Keratinocyte (primary cell): Measurements from ENCODE around the gene BRPF3. TPM values are rescaled to one million over a fixed set of nuclear protein-coding genes. Genes with fewer than 3 reads are reported as not detected.

Source experiments
- DNase-seq: peaks from one replicate; pipeline ENCODE4 v3.0.0-alpha.2; 2011; ENCODE audit warnings: low read depth, missing footprints, low spot score
- FAIRE-seq: peaks from 2 replicates; lab custom pipeline; 2011; peaks lifted over from hg19 to GRCh38; lab: Jason Lieb, UNC
- H2AFZ ChIP-seq: 2 replicates; pipeline ENCODE4 v1.6.0; 2012; ENCODE audit warnings: low read length, control low read depth, inconsistent platforms; ENCODE audit not compliant: control insufficient read depth
- H3K27ac ChIP-seq: 2 replicates; pipeline ENCODE4 v1.5.1; 2011; ENCODE audit warnings: low read length; ENCODE audit not compliant: control insufficient read depth, insufficient read depth
- H3K27me3 ChIP-seq: 3 replicates; pipeline ENCODE4 v1.6.0; 2011; ENCODE audit warnings: low read length; ENCODE audit not compliant: control insufficient read depth, insufficient read depth; ENCODE audit errors: extremely low read depth
- H3K36me3 ChIP-seq, 2 experiments: 2 replicates in 1 of 2; 3 replicates in 1 of 2; pipeline ENCODE4 v1.5.1; 2011; ENCODE audit warnings: low read length in 2 of 2, mild to moderate bottlenecking in 1 of 2; ENCODE audit not compliant: control insufficient read depth in 2 of 2, insufficient read depth in 2 of 2; ENCODE audit errors: extremely low read depth in 1 of 2
- H3K4me1 ChIP-seq: 3 replicates; pipeline ENCODE4 v1.5.1; 2011; ENCODE audit warnings: low read length; ENCODE audit not compliant: control insufficient read depth, insufficient read depth; ENCODE audit errors: extremely low read depth
- H3K4me2 ChIP-seq: 3 replicates; pipeline ENCODE4 v1.6.0; 2011; ENCODE audit warnings: low read depth, low read length; ENCODE audit not compliant: control insufficient read depth, insufficient read depth; ENCODE audit errors: extremely low read depth
- H3K4me3 ChIP-seq, 3 experiments: fragments of 200-600 bp in 1 of 3; sonication (generic) in 1 of 3; 2 replicates in 2 of 3; 3 replicates in 1 of 3; pipeline ENCODE4 v1.5.1; 2011 to 2016; ENCODE audit warnings: low read length in 3 of 3, mild to moderate bottlenecking in 3 of 3, control low read depth in 2 of 3, inconsistent platforms in 1 of 3, low read depth in 1 of 3, mixed read lengths in 1 of 3, mixed run types in 1 of 3, moderate library complexity in 1 of 3; ENCODE audit not compliant: control insufficient read depth in 2 of 3, insufficient read depth in 2 of 3; ENCODE audit errors: extremely low read depth in 1 of 3
- H3K79me2 ChIP-seq: 2 replicates; pipeline ENCODE4 v1.6.0; 2012; ENCODE audit warnings: low read length; ENCODE audit not compliant: control insufficient read depth, insufficient read depth
- H3K9ac ChIP-seq: 3 replicates; pipeline ENCODE4 v1.6.0; 2011; ENCODE audit warnings: low read length; ENCODE audit not compliant: control insufficient read depth, insufficient read depth; ENCODE audit errors: extremely low read depth
- H3K9me1 ChIP-seq: 3 replicates; pipeline ENCODE4 v1.6.0; 2011; ENCODE audit warnings: low read length; ENCODE audit not compliant: control insufficient read depth, insufficient read depth; ENCODE audit errors: extremely low read depth
- H3K9me3 ChIP-seq: 2 replicates; pipeline ENCODE4 v1.5.1; 2012; ENCODE audit warnings: low read depth, low read length; ENCODE audit not compliant: control insufficient read depth
- H4K20me1 ChIP-seq: 3 replicates; pipeline ENCODE4 v1.6.0; 2011; ENCODE audit warnings: low read length; ENCODE audit not compliant: control insufficient read depth, insufficient read depth; ENCODE audit errors: extremely low read depth
- CTCF ChIP-seq, 3 experiments: IDR thresholded peaks in 1 of 3; conservative IDR thresholded peaks in 1 of 3; optimal IDR thresholded peaks in 1 of 3; 2 replicates in 2 of 3; 3 replicates in 1 of 3; pipeline versions ENCODE3 to v1.5.1; 2011; ENCODE audit warnings: low read length in 3 of 3, mild to moderate bottlenecking in 3 of 3, moderate library complexity in 2 of 3, control low read depth in 1 of 3, inconsistent platforms in 1 of 3; ENCODE audit not compliant: insufficient read depth in 2 of 3; ENCODE audit errors: extremely low read depth in 1 of 3
- EZH2 ChIP-seq: IDR thresholded peaks from one replicate; pipeline ENCODE4 v1.6.1; 2012; ENCODE audit warnings: inconsistent platforms, mild to moderate bottlenecking, low read length, moderate library complexity
- dilution Hi-C: fragments of 300-500 bp; cut with MboI; formaldehyde crosslinking; loops from one replicate; pipeline ENCODE4 v1.7.0; 2020; ENCODE audit warnings: low sequenced_read_pairs; ENCODE audit not compliant: extremely low pct_ligation_motif_present
- polyA plus RNA-seq, 5 experiments: library from polyadenylated mRNA; depleted of rRNA in 3 of 5; stranded (reverse) in 3 of 5; stranded (forward) in 1 of 5; unstranded in 1 of 5; fragments of >200 nt; gene quantifications; 1 replicate in 1 of 5; 2 replicates in 3 of 5; 3 replicates in 1 of 5; pipeline versions ENCODE4 v1.2.1 to v1.2.3, GENCODE V29; 2011 to 2012; ENCODE audit warnings: missing spikeins in 2 of 5, low read depth in 1 of 5, low replicate concordance in 1 of 5

BRPF3 gene
- polyA plus RNA-seq, 1 donor (not counting 4 experiments of a cell fraction or from before 2014, with no cell fraction given) = 4.8 TPM

- H3K4me1 ChIP-seq = no peaks in the 10 kb centered on the region
Observed at GRCh38 chr6:36219081-36219480, 22.5 kb downstream of the BRPF3 start.

GRCh38 chr6:36220226-36220625 is 23.7 kb downstream of the BRPF3 start:
- Histone ChIP-seq H2AFZ (no peak overlapping the region), H3K79me2 (no peaks in the 10 kb centered on the region), H3K36me3 (peaks cover 8 to 21% of the 10 kb centered on the region in 2 experiments), H3K4me2 (no peak overlapping the region), H3K27ac (no peak overlapping the region), H3K9ac (no peak overlapping the region), H4K20me1 (no peaks in the 10 kb centered on the region), H3K4me1 (peaks cover 3% of the 10 kb centered on the region), H3K4me3 (no peak overlapping the region), H3K27me3 (no peaks in the 10 kb centered on the region), H3K9me3 (no peaks in the 10 kb centered on the region), H3K9me1 (peaks cover 2% of the 10 kb centered on the region)
- TF ChIP-seq CTCF (optimal IDR thresholded peaks at IDR 0.05 in 1 of 3, IDR thresholded peaks at IDR 0.05 in 1 of 3, conservative IDR thresholded peaks at IDR 0.05 in 1 of 3; ENCODE audit: extremely low read depth in 1 of 3, insufficient read depth in 2 of 3, low read length in 3 of 3) = no peak
- TF ChIP-seq EZH2 = no peak
- FAIRE-seq (no peak), DNase-seq (no peak)
- dilution Hi-C loops = no loop called here

More at GRCh38 chr6:36219081-36219480, 22.5 kb downstream of the BRPF3 start:
- Histone ChIP-seq H3K4me3 (no peak overlapping the region), H3K9me3 (no peaks in the 10 kb centered on the region), H3K4me2 (no peak overlapping the region), H3K79me2 (no peaks in the 10 kb centered on the region), H3K9ac (no peak overlapping the region), H4K20me1 (no peaks in the 10 kb centered on the region), H3K27ac (no peak overlapping the region), H3K27me3 (no peaks in the 10 kb centered on the region), H3K36me3 (peaks cover 10 to 23% of the 10 kb centered on the region in 2 experiments), H2AFZ (no peak overlapping the region), H3K9me1 (no peaks in the 10 kb centered on the region)
- TF ChIP-seq EZH2 (no peak), CTCF (optimal IDR thresholded peaks at IDR 0.05 in 1 of 3, IDR thresholded peaks at IDR 0.05 in 1 of 3, conservative IDR thresholded peaks at IDR 0.05 in 1 of 3; ENCODE audit: extremely low read depth in 1 of 3, insufficient read depth in 2 of 3, low read length in 3 of 3) (no peak)
- FAIRE-seq (no peak), DNase-seq (no peak)
- dilution Hi-C loops = no loop called here
